Liver (tissue), 9 donors: ENCODE data around the gene CLIP1. TPM values are rescaled to one million over a fixed set of nuclear protein-coding genes. Genes with fewer than 3 reads are reported as not detected.

Source experiments
- DNase-seq: peaks from one replicate; pipeline ENCODE4 v3.0.0-alpha.2; 2017; ENCODE audit warnings: low spot score
- H3K27ac ChIP-seq, 2 donors: one replicate each; pipeline ENCODE4 v1.7.0; 2013; ENCODE audit warnings: inconsistent platforms in 2 of 2, low read length in 2 of 2, control low read depth in 1 of 2, low read depth in 1 of 2, mild to moderate bottlenecking in 1 of 2
- H3K27me3 ChIP-seq, 4 donors: one replicate each; pipeline versions ENCODE4 v1.6.1 to v1.7.0; 2013; ENCODE audit warnings: low read length in 3 of 4, inconsistent platforms in 1 of 4, mild to moderate bottlenecking in 1 of 4, moderate library complexity in 1 of 4; ENCODE audit not compliant: control insufficient read depth in 4 of 4, insufficient read depth in 4 of 4
- H3K36me3 ChIP-seq, 4 donors: one replicate each; pipeline versions ENCODE4 v1.6.1 to v1.7.0; 2013; ENCODE audit warnings: low read length in 3 of 4, mild to moderate bottlenecking in 3 of 4, low read depth in 1 of 4, moderate library complexity in 1 of 4; ENCODE audit not compliant: control insufficient read depth in 4 of 4, insufficient read depth in 3 of 4
- H3K4me1 ChIP-seq, 4 donors: one replicate each; pipeline versions ENCODE4 v1.6.1 to v1.7.0; 2013; ENCODE audit warnings: low read length in 3 of 4, mild to moderate bottlenecking in 3 of 4, moderate library complexity in 1 of 4; ENCODE audit not compliant: control insufficient read depth in 4 of 4, insufficient read depth in 4 of 4
- H3K4me3 ChIP-seq, 3 donors: one replicate each; pipeline versions ENCODE4 v1.6.1 to v1.7.0; 2013; ENCODE audit warnings: low read length in 3 of 3, control low read depth in 1 of 3, low read depth in 1 of 3, mild to moderate bottlenecking in 1 of 3
- H3K9ac ChIP-seq, 2 donors: one replicate each; pipeline ENCODE4 v1.7.0; 2013; ENCODE audit warnings: low read length in 2 of 2, mild to moderate bottlenecking in 2 of 2, moderate library complexity in 2 of 2, control low read depth in 1 of 2, low read depth in 1 of 2
- H3K9me3 ChIP-seq, 4 donors: one replicate each; pipeline versions ENCODE4 v1.6.1 to v1.7.0; 2013; ENCODE audit warnings: low read length in 3 of 4; ENCODE audit not compliant: control insufficient read depth in 4 of 4
- EGR1 ChIP-seq, 2 donors: IDR thresholded peaks; 2 replicates each; pipeline ENCODE4 v1.6.1; 2016 to 2018; ENCODE audit warnings: antibody characterized with exemption in 2 of 2, low read depth in 2 of 2
- FOXA1 ChIP-seq: IDR thresholded peaks from 2 replicates; pipeline ENCODE4 v1.6.1; 2016; ENCODE audit warnings: antibody characterized with exemption
- FOXA2 ChIP-seq: IDR thresholded peaks from 2 replicates; pipeline ENCODE4 v1.6.1; 2016; ENCODE audit warnings: antibody characterized with exemption
- GABPA ChIP-seq, 2 donors: IDR thresholded peaks in 1 of 2; conservative IDR thresholded peaks in 1 of 2; 2 replicates each; pipeline ENCODE4 v1.6.1; 2016; ENCODE audit warnings: antibody characterized with exemption in 2 of 2, mild to moderate bottlenecking in 1 of 2, moderate library complexity in 1 of 2
- HNF4A ChIP-seq, 2 donors: conservative IDR thresholded peaks; 2 replicates each; pipeline ENCODE4 v1.6.1; 2016; ENCODE audit warnings: antibody characterized with exemption in 2 of 2, mild to moderate bottlenecking in 2 of 2
- HNF4G ChIP-seq: IDR thresholded peaks from 2 replicates; pipeline ENCODE4 v1.6.1; 2016; ENCODE audit warnings: antibody characterized with exemption
- JUND ChIP-seq, 2 donors: IDR thresholded peaks; 2 replicates each; pipeline ENCODE4 v1.6.1; 2016; ENCODE audit warnings: antibody characterized with exemption in 2 of 2
- MAX ChIP-seq: IDR thresholded peaks from 2 replicates; pipeline ENCODE4 v1.6.1; 2016; ENCODE audit warnings: antibody characterized with exemption
- NR2F2 ChIP-seq: IDR thresholded peaks from 2 replicates; pipeline ENCODE4 v1.6.1; 2016; ENCODE audit warnings: antibody characterized with exemption
- RAD21 ChIP-seq, 2 donors: IDR thresholded peaks; 2 replicates each; pipeline ENCODE4 v1.6.1; 2016; ENCODE audit warnings: antibody characterized with exemption in 2 of 2, mild to moderate bottlenecking in 2 of 2
- REST ChIP-seq: IDR thresholded peaks from 2 replicates; pipeline ENCODE4 v1.6.1; 2016; ENCODE audit warnings: antibody characterized with exemption, mild to moderate bottlenecking
- RXRA ChIP-seq, 2 donors: IDR thresholded peaks; 2 replicates each; pipeline ENCODE4 v1.6.1; 2017 to 2018; ENCODE audit warnings: antibody characterized with exemption in 2 of 2, mild to moderate bottlenecking in 1 of 2
- SP1 ChIP-seq: IDR thresholded peaks from 2 replicates; pipeline ENCODE4 v1.6.1; 2018; ENCODE audit warnings: antibody characterized with exemption, mild to moderate bottlenecking
- TAF1 ChIP-seq: conservative IDR thresholded peaks from 2 replicates; pipeline ENCODE4 v1.6.1; 2016; ENCODE audit warnings: antibody characterized with exemption, mild to moderate bottlenecking
- YY1 ChIP-seq: IDR thresholded peaks from 2 replicates; pipeline ENCODE4 v1.6.1; 2016; ENCODE audit warnings: antibody characterized with exemption, mild to moderate bottlenecking
- ZBTB33 ChIP-seq: IDR thresholded peaks from 2 replicates; pipeline ENCODE4 v1.6.1; 2016; ENCODE audit warnings: antibody characterized with exemption
- WGBS: extraction: QIAGEN DNeasy Blood & Tissue Kit; methylation state at CpG from one replicate; pipeline ENCODE4 v1.1.7; 2013; 5-methylcytosine and 5-hydroxymethylcytosine counted together
- polyA plus RNA-seq, 2 donors: library from polyadenylated mRNA; stranded (reverse) in 1 of 2; unstranded in 1 of 2; fragments of 200-250 nt in 1 of 2; fragments of >200 nt in 1 of 2; fragmentation: Nextera tagmentation in 1 of 2; extraction: Ambion mirVana in 1 of 2; gene quantifications; one replicate each; pipeline versions ENCODE4 v1.2.1 to v1.2.3, GENCODE V29; 2013 to 2015
- total RNA-seq, 2 donors: library from RNA; depleted of rRNA; stranded (reverse); fragments of >200 nt; gene quantifications; one replicate each; pipeline ENCODE4 v1.2.3, GENCODE V29; 2014
- TF ChIP-seq, protein P1 (sequence below): IDR thresholded peaks from 2 replicates; pipeline ENCODE4 v1.6.1; 2016; ENCODE audit warnings: antibody characterized with exemption
- TF ChIP-seq, protein P2 (sequence below): fragments of 150-350 bp; IDR thresholded peaks from 2 replicates; pipeline ENCODE4 v1.5.1; 2017; ENCODE audit warnings: improper control_type of control experiment, low read depth, low read length; ENCODE audit not compliant: missing input control
- donor health status: healthy.
- donor health status: healthy.
- donor health status: healthy.
- donor health status: healthy.
- donor health status: healthy.

Gene CLIP1
- total and polyA plus RNA-seq, 4 donors: 13.0 to 41.9 (median 26.0) TPM

- H3K27me3 ChIP-seq: no peaks in the 10 kb centered on the region
- TF ChIP-seq ZBTB33 (no peak), MAX (no peak), GABPA (IDR thresholded peaks at IDR 0.05 in 1 of 2, conservative IDR thresholded peaks at IDR 0.05 in 1 of 2) (no peak), RXRA (IDR thresholded peaks at IDR 0.05) (no peak), EGR1 (IDR thresholded peaks at IDR 0.05; ENCODE audit: low read depth in 2 of 2) (no peak), TAF1 (no peak), HNF4G (no peak), HNF4A (conservative IDR thresholded peaks at IDR 0.05) (no peak), FOXA2 (no peak), RAD21 (IDR thresholded peaks at IDR 0.05) (no peak), YY1 (no peak), SP1 (no peak), NR2F2 (no peak), REST (no peak), JUND (IDR thresholded peaks at IDR 0.05) (no peak), FOXA1 (no peak)
- TF ChIP-seq, protein P1, sequence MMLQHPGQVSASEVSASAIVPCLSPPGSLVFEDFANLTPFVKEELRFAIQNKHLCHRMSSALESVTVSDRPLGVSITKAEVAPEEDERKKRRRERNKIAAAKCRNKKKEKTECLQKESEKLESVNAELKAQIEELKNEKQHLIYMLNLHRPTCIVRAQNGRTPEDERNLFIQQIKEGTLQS: no peak
- TF ChIP-seq, protein P2, sequence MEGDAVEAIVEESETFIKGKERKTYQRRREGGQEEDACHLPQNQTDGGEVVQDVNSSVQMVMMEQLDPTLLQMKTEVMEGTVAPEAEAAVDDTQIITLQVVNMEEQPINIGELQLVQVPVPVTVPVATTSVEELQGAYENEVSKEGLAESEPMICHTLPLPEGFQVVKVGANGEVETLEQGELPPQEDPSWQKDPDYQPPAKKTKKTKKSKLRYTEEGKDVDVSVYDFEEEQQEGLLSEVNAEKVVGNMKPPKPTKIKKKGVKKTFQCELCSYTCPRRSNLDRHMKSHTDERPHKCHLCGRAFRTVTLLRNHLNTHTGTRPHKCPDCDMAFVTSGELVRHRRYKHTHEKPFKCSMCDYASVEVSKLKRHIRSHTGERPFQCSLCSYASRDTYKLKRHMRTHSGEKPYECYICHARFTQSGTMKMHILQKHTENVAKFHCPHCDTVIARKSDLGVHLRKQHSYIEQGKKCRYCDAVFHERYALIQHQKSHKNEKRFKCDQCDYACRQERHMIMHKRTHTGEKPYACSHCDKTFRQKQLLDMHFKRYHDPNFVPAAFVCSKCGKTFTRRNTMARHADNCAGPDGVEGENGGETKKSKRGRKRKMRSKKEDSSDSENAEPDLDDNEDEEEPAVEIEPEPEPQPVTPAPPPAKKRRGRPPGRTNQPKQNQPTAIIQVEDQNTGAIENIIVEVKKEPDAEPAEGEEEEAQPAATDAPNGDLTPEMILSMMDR: no peak
- H3K36me3 ChIP-seq: no peaks in the 10 kb centered on the region
- H3K4me3 ChIP-seq: no peak overlapping the region
- no peak overlapping the region for H3K9ac ChIP-seq
- H3K9me3 ChIP-seq: no peaks in the 10 kb centered on the region
- H3K27ac ChIP-seq: no peak overlapping the region
- DNase-seq: no peak
- peaks cover 9 to 42% (median 23%) of the 10 kb centered on the region in 4 donors for H3K4me1 ChIP-seq
- 92% methylated on average over 4 of the region's 4 CpGs for WGBS
Measured at GRCh38 chr12:122402264-122402663, 20.2 kb downstream of the CLIP1 start.
